Measurements from ENCODE around the gene KCNA3. TPM values are rescaled to one million over a fixed set of nuclear protein-coding genes. Genes with fewer than 3 reads are reported as not detected.
"Not testable (repeated sequence)": the region's sequence is repeated elsewhere in the genome, so short reads cannot be mapped to it uniquely, and the experiment has no call there.

KCNA3 gene
- total RNA-seq, 1 donor from 2014 or later, result 0.69 TPM

DNA sequence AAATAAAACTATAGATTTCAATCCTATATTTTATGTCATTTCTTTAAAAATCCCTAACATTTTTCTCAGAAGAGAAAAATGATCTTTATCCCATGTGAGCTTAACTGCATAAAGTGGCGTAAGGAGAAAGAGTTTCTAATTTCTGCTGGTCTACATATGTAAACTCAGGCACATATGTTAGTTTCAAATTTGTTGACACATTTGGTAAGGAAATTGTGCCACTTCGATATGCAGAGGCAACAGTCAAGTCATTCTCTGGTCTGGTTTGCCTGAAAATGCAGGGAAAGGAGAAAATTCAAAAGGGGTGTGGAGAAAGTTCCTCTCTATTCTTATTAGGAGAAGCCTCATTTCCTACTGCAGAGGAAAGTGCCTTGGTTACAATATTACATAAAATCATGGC lies 11.5 kb downstream of the KCNA3 start:
- H3K9me3 ChIP-seq (ENCODE audit: low read depth), result no peaks in the 10 kb centered on the region
- no peaks in the 10 kb centered on the region for H3K36me3 ChIP-seq
- H3K4me2 ChIP-seq, result no peak overlapping the region
- Mint-ChIP-seq H3K9me3 (no peaks in the 10 kb centered on the region), H3K36me3 (no peaks in the 10 kb centered on the region), H3K4me3 (no peak overlapping the region), H3K4me1 (no peaks in the 10 kb centered on the region), H3K27me3 (ENCODE audit: insufficient read depth, low read depth) (no peaks in the 10 kb centered on the region), H3K27ac (no peak overlapping the region)
- no peaks in the 10 kb centered on the region for H3K79me2 ChIP-seq (ENCODE audit: low read depth)
- no peak overlapping the region for H2AFZ ChIP-seq (replicated peaks)
- H3K27me3 ChIP-seq, result peaks cover 47% of the 10 kb centered on the region
- no peak overlapping the region for H3K27ac ChIP-seq
- H3K4me3 ChIP-seq, result no peak overlapping the region
- no peak overlapping the region for H3K9ac ChIP-seq
- no peaks in the 10 kb centered on the region for H4K20me1 ChIP-seq (ENCODE audit: low read depth)
- no peaks in the 10 kb centered on the region for H3F3A ChIP-seq (ENCODE audit: low read depth)
- TF ChIP-seq EZH2 (IDR thresholded peaks at IDR 0.05) (no peak), EZH2phosphoT487 (IDR thresholded peaks at IDR 0.05) (no peak)
- TF ChIP-seq, protein P1, sequence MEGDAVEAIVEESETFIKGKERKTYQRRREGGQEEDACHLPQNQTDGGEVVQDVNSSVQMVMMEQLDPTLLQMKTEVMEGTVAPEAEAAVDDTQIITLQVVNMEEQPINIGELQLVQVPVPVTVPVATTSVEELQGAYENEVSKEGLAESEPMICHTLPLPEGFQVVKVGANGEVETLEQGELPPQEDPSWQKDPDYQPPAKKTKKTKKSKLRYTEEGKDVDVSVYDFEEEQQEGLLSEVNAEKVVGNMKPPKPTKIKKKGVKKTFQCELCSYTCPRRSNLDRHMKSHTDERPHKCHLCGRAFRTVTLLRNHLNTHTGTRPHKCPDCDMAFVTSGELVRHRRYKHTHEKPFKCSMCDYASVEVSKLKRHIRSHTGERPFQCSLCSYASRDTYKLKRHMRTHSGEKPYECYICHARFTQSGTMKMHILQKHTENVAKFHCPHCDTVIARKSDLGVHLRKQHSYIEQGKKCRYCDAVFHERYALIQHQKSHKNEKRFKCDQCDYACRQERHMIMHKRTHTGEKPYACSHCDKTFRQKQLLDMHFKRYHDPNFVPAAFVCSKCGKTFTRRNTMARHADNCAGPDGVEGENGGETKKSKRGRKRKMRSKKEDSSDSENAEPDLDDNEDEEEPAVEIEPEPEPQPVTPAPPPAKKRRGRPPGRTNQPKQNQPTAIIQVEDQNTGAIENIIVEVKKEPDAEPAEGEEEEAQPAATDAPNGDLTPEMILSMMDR (IDR thresholded peaks at IDR 0.05), result no peak
- no peaks in the 10 kb centered on the region for H3K4me1 ChIP-seq
- DNase-seq (ENCODE audit: low spot score), result no peak

DNA sequence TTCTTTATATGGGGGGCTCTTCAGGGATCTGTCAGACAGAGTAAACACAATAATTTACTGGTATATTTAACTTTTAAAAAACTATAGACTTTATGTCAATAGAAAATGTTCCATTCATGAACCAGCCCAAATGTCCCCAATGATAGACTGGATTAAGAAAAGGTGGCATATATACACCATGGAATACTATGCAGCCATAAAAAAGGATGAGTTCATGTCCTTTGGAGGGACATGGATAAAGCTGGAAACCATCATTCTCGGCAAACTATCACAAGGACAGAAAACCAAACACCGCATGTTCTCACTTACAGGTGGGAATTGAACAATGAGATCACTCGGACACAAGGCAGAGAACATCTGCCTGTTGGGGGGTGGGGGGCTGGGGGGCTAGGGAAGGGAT lies 15.2 kb downstream of the KCNA3 start:
- H3K79me2 ChIP-seq (ENCODE audit: low read depth); H3K27me3 Mint-ChIP-seq (ENCODE audit: insufficient read depth, low read depth); H3K4me3 ChIP-seq; H3K4me2 ChIP-seq; H3K4me1 Mint-ChIP-seq; H4K20me1 ChIP-seq (ENCODE audit: low read depth); H3K4me3 Mint-ChIP-seq; DNase-seq (ENCODE audit: low spot score); H3K9me3 ChIP-seq (ENCODE audit: low read depth); H3K36me3 Mint-ChIP-seq; H3F3A ChIP-seq (ENCODE audit: low read depth); H3K4me1 ChIP-seq; H3K27ac Mint-ChIP-seq; H3K9ac ChIP-seq; H3K9me3 Mint-ChIP-seq; H2AFZ ChIP-seq (replicated peaks); H3K36me3 ChIP-seq; H3K27ac ChIP-seq: not testable (repeated sequence)
- peaks cover 26% of the 10 kb centered on the region for H3K27me3 ChIP-seq

DNA sequence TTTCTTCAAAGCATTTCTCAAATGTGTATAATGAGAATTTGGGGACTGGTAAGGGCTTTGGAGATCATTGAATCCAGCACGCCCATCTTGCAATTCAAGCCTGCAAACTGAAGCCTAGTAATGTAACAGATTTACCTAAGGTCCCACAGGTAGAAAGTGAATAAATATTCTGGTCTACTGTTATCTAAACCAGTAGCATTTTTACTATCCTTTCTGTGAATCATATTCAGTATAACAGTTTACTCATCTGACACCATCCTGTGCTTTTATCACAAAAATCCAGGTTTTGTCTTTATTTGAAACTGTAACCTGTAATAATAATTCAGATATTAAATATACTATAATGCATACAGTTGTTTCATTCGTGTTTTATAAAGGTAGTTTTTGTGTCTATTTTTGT lies 17.4 kb downstream of the KCNA3 start:
- Mint-ChIP-seq H3K27ac (no peak overlapping the region), H3K4me1 (peaks cover 5% of the 10 kb centered on the region), H3K27me3 (ENCODE audit: insufficient read depth, low read depth) (no peaks in the 10 kb centered on the region), H3K4me3 (no peak overlapping the region), H3K9me3 (no peaks in the 10 kb centered on the region), H3K36me3 (no peaks in the 10 kb centered on the region)
- Histone ChIP-seq H3K27me3 (peaks cover 23% of the 10 kb centered on the region), H3K79me2 (ENCODE audit: low read depth) (no peaks in the 10 kb centered on the region), H3K27ac (no peak overlapping the region), H4K20me1 (ENCODE audit: low read depth) (no peaks in the 10 kb centered on the region), H3K36me3 (no peaks in the 10 kb centered on the region), H3K4me2 (no peak overlapping the region), H3K9ac (no peak overlapping the region), H3K4me3 (no peak overlapping the region), H2AFZ (replicated peaks) (no peak overlapping the region), H3K4me1 (no peaks in the 10 kb centered on the region), H3F3A (ENCODE audit: low read depth) (no peaks in the 10 kb centered on the region), H3K9me3 (ENCODE audit: low read depth) (no peaks in the 10 kb centered on the region)
- TF ChIP-seq EZH2phosphoT487 (IDR thresholded peaks at IDR 0.05) (no peak), EZH2 (IDR thresholded peaks at IDR 0.05) (no peak)
- TF ChIP-seq, protein P1 (IDR thresholded peaks at IDR 0.05), result no peak
- no peak for DNase-seq (ENCODE audit: low spot score)

DNA sequence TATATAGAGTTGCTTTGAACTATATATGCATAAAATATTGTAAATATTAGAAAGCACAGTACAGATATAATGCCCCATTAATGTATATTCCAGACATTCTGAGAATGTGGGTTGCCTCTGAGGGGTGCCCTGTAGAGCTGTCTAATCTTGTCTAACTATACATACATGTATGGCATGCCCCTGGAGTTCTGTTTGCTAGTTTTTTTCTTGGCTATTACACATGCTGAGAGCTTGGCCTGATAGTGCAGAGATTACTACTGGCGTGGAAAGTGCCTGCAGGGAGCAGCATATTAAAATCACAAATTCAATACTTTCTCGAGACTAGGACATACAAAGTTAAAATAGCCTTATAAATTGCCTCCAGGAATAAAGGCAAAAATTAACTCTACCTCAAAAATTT lies 24.1 kb downstream of the KCNA3 start:
- no peaks in the 10 kb centered on the region for H3K36me3 Mint-ChIP-seq
- Histone ChIP-seq H4K20me1 (ENCODE audit: low read depth) (no peaks in the 10 kb centered on the region), H2AFZ (replicated peaks) (no peak overlapping the region), H3K4me1 (no peaks in the 10 kb centered on the region), H3K9ac (no peak overlapping the region), H3K79me2 (ENCODE audit: low read depth) (no peaks in the 10 kb centered on the region), H3K27ac (no peak overlapping the region), H3K9me3 (ENCODE audit: low read depth) (no peaks in the 10 kb centered on the region), H3K36me3 (no peaks in the 10 kb centered on the region), H3K4me3 (no peak overlapping the region), H3K27me3 (peaks cover 39% of the 10 kb centered on the region), H3F3A (ENCODE audit: low read depth) (no peaks in the 10 kb centered on the region), H3K4me2 (no peak overlapping the region)
- H3K9me3 Mint-ChIP-seq, result no peaks in the 10 kb centered on the region
- TF ChIP-seq EZH2 (IDR thresholded peaks at IDR 0.05), result no peak
- TF ChIP-seq EZH2phosphoT487 (IDR thresholded peaks at IDR 0.05), result no peak
- TF ChIP-seq, protein P1 (IDR thresholded peaks at IDR 0.05), result no peak
- H3K27me3 Mint-ChIP-seq (ENCODE audit: insufficient read depth, low read depth), result no peaks in the 10 kb centered on the region
- DNase-seq (ENCODE audit: low spot score), result no peak
- peaks cover 20% of the 10 kb centered on the region for H3K4me1 Mint-ChIP-seq
- H3K27ac Mint-ChIP-seq, result no peak overlapping the region
- H3K4me3 Mint-ChIP-seq, result no peak overlapping the region
